AG04450 (cell line): ENCODE data around the gene SS18L1. TPM values are rescaled to one million over a fixed set of nuclear protein-coding genes. Genes with fewer than 3 reads are reported as not detected.

Experiments
- CTCF ChIA-PET: fragments of 300-600, 350-600 bp; formaldehyde crosslinking; extraction: SDS; loops from one replicate; lab custom pipeline; 2022; ENCODE audit warnings: antibody characterized with exemption, inconsistent platforms; lab: Charles Lee
- POLR2A ChIA-PET: fragments of 350-600 bp; formaldehyde crosslinking; extraction: SDS; loops from one replicate; lab custom pipeline; 2021; ENCODE audit warnings: antibody characterized with exemption, inconsistent platforms; lab: Yijun Ruan, JAX
- DNase-seq: peaks from one replicate; pipeline ENCODE4 v3.0.0-alpha.2; 2011; ENCODE audit warnings: low read depth, low spot score
- H3K27ac ChIP-seq: one replicate; pipeline ENCODE4 v1.5.1; 2012; ENCODE audit warnings: low read depth, low read length, control low read depth
- H3K27me3 ChIP-seq: one replicate; pipeline ENCODE4 v1.6.0; 2012; ENCODE audit warnings: low read length; ENCODE audit not compliant: control insufficient read depth, insufficient read depth
- H3K4me3 ChIP-seq: 2 replicates; pipeline ENCODE4 v1.5.1; 2011; ENCODE audit warnings: mild to moderate bottlenecking, low read depth, low read length, control low read depth
- H3K9me3 ChIP-seq: 2 replicates; pipeline ENCODE4 v1.5.1; 2012; ENCODE audit warnings: low read length; ENCODE audit not compliant: control insufficient read depth, insufficient read depth
- polyA plus RNA-seq: library from polyadenylated mRNA; depleted of rRNA; stranded (reverse); fragments of >200 nt; gene quantifications from 2 replicates; pipeline ENCODE4 v1.2.3, GENCODE V29; 2011
- TF ChIP-seq, protein P1 (sequence below): IDR thresholded peaks from 2 replicates; pipeline ENCODE4 v1.5.1; 2011; ENCODE audit warnings: low read depth, low read length, control low read depth, inconsistent platforms

SS18L1 gene
- polyA plus RNA-seq, 1 experiment, result 6.8 TPM

DNA sequence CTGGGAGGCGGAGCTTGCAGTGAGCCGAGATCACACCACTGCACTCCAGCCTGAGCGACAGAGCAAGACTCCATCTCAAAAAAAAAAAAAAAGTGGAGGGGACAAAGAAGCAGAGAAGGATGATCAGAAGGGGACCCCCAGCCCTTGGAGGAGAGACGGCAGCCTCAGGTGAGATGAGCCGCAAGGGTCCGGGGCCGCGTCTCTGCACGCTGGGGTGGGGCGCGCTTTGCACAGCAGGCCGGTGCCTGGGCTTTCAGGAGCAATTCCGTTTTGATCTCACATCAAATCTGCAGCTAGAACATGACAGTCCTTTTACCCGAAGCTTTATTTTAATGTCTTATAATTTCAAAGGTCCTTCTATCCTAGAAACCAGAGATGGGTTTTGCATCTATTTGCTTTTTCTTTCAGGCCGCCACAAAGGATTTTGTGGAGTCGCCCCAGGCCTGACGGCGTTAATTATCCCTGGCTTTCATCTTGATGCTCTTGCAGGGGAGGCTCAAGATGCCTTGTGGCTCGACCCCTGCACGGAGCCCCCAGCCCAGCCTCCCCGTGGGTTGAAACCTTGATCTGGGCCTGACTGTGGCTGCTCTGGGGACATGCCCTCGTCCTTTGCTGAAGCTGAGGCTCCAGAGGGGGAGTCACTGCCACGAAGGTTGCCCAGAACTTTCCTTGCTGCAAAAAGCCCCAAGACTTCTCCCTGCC lies 59.3 kb downstream of the SS18L1 start:
- no peaks in the 10 kb centered on the region for H3K27me3 ChIP-seq
- TF ChIP-seq, protein P1, sequence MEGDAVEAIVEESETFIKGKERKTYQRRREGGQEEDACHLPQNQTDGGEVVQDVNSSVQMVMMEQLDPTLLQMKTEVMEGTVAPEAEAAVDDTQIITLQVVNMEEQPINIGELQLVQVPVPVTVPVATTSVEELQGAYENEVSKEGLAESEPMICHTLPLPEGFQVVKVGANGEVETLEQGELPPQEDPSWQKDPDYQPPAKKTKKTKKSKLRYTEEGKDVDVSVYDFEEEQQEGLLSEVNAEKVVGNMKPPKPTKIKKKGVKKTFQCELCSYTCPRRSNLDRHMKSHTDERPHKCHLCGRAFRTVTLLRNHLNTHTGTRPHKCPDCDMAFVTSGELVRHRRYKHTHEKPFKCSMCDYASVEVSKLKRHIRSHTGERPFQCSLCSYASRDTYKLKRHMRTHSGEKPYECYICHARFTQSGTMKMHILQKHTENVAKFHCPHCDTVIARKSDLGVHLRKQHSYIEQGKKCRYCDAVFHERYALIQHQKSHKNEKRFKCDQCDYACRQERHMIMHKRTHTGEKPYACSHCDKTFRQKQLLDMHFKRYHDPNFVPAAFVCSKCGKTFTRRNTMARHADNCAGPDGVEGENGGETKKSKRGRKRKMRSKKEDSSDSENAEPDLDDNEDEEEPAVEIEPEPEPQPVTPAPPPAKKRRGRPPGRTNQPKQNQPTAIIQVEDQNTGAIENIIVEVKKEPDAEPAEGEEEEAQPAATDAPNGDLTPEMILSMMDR, result no peak
- ChIA-PET POLR2A (no interaction called here), CTCF (no interaction called here)
- no peak for DNase-seq
- no peaks in the 10 kb centered on the region; the same call in 1 of the 2 replicates for H3K9me3 ChIP-seq
- H3K4me3 ChIP-seq, result no peak overlapping the region
- no peak overlapping the region for H3K27ac ChIP-seq

- Histone ChIP-seq H3K27ac (no peak overlapping the region), H3K9me3 (no peaks in the 10 kb centered on the region; the same call in 1 of the 2 replicates), H3K4me3 (no peak overlapping the region), H3K27me3 (no peaks in the 10 kb centered on the region)
- no peak for DNase-seq
- POLR2A ChIA-PET, result no interaction called here
- CTCF ChIA-PET, result no interaction called here
- TF ChIP-seq, protein P1, result no peak
Observed at GRCh38 chr20:62203378-62204030, 59.9 kb downstream of the SS18L1 start.

GRCh38 chr20:62205618-62206387 lies 62.2 kb downstream of the SS18L1 start:
- no peak overlapping the region for H3K27ac ChIP-seq
- CTCF ChIA-PET, result no interaction called here
- no peaks in the 10 kb centered on the region for H3K9me3 ChIP-seq
- H3K4me3 ChIP-seq, result no peak overlapping the region
- no peak for DNase-seq
- TF ChIP-seq, protein P1, result no peak
- H3K27me3 ChIP-seq, result peaks cover 3% of the 10 kb centered on the region
- POLR2A ChIA-PET, result no interaction called here

DNA sequence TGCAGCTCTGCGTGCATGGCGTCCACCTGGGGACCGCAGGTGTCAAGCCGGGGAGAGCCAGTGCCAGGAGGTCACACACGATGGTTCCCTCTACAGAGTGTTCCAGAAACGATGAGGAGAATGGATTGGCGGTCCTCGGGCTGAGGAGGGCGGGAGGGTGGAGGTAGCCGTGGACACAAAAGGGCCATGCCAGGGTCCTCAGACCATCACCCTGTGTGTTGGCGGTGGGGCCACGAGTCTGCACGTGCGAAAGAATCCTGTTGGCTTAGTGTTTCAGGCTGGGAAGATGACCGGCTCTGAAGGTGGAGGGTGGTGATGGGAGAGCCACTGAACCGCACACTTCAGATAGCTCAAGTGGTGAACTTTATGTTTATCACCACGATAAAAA lies 62.8 kb downstream of the SS18L1 start:
- Histone ChIP-seq H3K27ac (no peak overlapping the region), H3K4me3 (no peak overlapping the region), H3K9me3 (no peaks in the 10 kb centered on the region), H3K27me3 (peaks cover 4% of the 10 kb centered on the region)
- CTCF ChIA-PET, result no interaction called here
- POLR2A ChIA-PET, result no interaction called here
- DNase-seq, result no peak
- TF ChIP-seq, protein P1, result no peak
